ENCODE data around the gene SLC39A11. TPM values are rescaled to one million over a fixed set of nuclear protein-coding genes. Genes with fewer than 3 reads are reported as not detected.

Gene SLC39A11
- total and polyA plus RNA-seq, 2 of the 13 experiments (the other 11 are each of a cell fraction or from before 2014, with no cell fraction given) = 17.2 to 31.5 TPM

- TF ChIP-seq ZNF646 (CRISPR knock-in tag; IDR thresholded peaks at IDR 0.05) = no peak
- no peak for TF ChIP-seq ATF7-NPFF (CRISPR knock-in tag; IDR thresholded peaks at IDR 0.05; ENCODE audit: low read depth)
- TF ChIP-seq FOXO4 (CRISPR knock-in tag; conservative IDR thresholded peaks at IDR 0.05) = no peak
- peak; percentile 79 for TF ChIP-seq PAXIP1 (CRISPR knock-in tag; conservative IDR thresholded peaks at IDR 0.05)
- peak; percentile 93 for TF ChIP-seq ZNF543 (CRISPR knock-in tag; IDR thresholded peaks at IDR 0.05)
- TF ChIP-seq KLF13 (CRISPR knock-in tag; IDR thresholded peaks at IDR 0.05) = no peak
- no peak for TF ChIP-seq ZNF549 (CRISPR knock-in tag; IDR thresholded peaks at IDR 0.05)
- no peak for TF ChIP-seq TP53 (CRISPR knock-in tag; conservative IDR thresholded peaks at IDR 0.05)
- peak; percentile 43; the same call in 1 of the 2 replicates for TF ChIP-seq IRF9 (CRISPR knock-in tag; IDR thresholded peaks at IDR 0.05; ENCODE audit: borderline replicate concordance)
- peak; percentile 33 for TF ChIP-seq FOXA3 (CRISPR knock-in tag; IDR thresholded peaks at IDR 0.05)
- TF ChIP-seq MATR3 (CRISPR knock-in tag; IDR thresholded peaks at IDR 0.05) = no peak
- peak; percentile 62; the same call in 1 of the 2 replicates for TF ChIP-seq HOMEZ (CRISPR knock-in tag; IDR thresholded peaks at IDR 0.05; ENCODE audit: low read depth)
- TF ChIP-seq ARID2 (CRISPR knock-in tag; IDR thresholded peaks at IDR 0.05; ENCODE audit: borderline replicate concordance) = no peak
- peak; percentile 50; the same call in 1 of the 2 replicates for TF ChIP-seq PHF21A (CRISPR knock-in tag; IDR thresholded peaks at IDR 0.05)
- 0 out of 2 replicates have a peak, but pooled peaks have one; percentile 13 for TF ChIP-seq MIER2 (CRISPR knock-in tag; IDR thresholded peaks at IDR 0.05)
- no peak for TF ChIP-seq ZSCAN31 (CRISPR knock-in tag; IDR thresholded peaks at IDR 0.05; ENCODE audit: low read depth)
Measured at GRCh38 chr17:72749119-72749572, 343.3 kb downstream of the SLC39A11 start (continued).

Measured in HepG2 (cell line).